SIG-M5 treated with dmso at 0.1 percent for 504 hours (cell line): ENCODE measurements around the gene AQP1.

ENCODE experiments used
- DNase-seq: peaks from one replicate; lab custom pipeline; 2025; ENCODE audit not compliant: unreplicated experiment; lab: John Stamatoyannopoulos, UW

The AQP1 gene

GRCh38 chr7:30971440-30971839 is 59.8 kb downstream of the AQP1 start:
- no peak for DNase-seq

GRCh38 chr7:30971840-30972563 is 60.3 kb downstream of the AQP1 start:
- no peak for DNase-seq

GRCh38 chr7:30973292-30973691 is 61.6 kb downstream of the AQP1 start:
- DNase-seq = no peak

- DNase-seq = no peak
These were observed 62.3 kb downstream of the AQP1 start for GRCh38 chr7:30973791-30974604.

- peak; percentile 14 for DNase-seq
These were observed 63.1 kb downstream of the AQP1 start for GRCh38 chr7:30974605-30975255.
